NCI-H2029 treated with DMSO at 0.1 percent for 48 hours (cell line): ENCODE results near the gene TUBB6.

Source experiments
- DNase-seq: peaks from one replicate; lab custom pipeline; 2025; lab: John Stamatoyannopoulos, UW

Gene TUBB6

DNA sequence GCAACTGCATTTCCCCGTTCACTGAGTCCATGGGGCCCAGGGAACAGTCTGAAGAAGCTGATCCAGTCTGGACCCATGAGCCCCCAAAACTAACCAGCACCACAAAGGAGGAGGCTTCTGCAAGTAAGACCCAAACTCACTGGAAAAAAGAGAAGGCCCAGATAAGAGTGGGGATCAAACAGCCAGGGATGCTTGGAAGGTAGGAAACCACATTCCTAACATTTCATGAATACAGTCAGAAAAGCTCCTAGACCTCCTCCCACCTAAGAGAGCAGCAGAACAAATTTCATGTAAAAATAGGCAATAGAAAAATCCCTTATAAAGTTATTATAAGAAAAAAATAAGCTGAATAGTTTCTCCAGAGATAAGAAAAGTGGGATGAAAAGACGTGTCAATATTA, 30.3 kb downstream of the TUBB6 start:
- no peak for DNase-seq

DNA sequence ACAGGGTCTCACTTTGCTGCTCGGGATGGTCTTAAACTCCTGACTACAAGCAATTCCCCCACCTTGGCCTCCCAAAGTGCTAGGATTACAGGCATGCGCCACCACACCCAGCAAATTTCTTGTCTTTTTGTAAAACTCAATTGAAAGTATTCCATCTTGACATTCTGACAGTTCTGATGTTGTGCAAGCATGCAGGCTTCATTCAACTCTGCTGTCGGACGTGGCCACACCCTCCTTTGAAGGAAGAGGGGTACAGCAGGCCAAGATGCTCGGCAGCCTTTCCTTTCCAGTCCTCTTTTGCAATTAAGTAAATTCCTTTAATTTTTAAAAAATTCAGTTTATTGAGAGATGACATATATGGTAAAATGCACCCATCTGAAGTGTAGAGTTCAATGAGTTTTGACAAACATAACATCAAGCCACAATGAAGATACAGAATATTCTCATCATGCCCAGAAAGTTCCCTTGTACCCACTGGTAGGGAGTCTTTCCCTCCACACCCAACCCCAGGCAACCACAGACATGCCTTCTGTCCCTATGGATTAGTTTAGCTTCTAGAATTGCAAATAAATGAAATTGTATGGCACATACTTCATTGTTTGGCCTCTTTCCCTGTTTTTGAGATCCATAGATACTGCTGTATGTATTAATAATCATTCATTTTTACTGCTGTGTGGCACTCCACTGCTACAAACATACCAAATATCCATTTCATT, 33.1 kb downstream of the TUBB6 start:
- no peak for DNase-seq

DNA sequence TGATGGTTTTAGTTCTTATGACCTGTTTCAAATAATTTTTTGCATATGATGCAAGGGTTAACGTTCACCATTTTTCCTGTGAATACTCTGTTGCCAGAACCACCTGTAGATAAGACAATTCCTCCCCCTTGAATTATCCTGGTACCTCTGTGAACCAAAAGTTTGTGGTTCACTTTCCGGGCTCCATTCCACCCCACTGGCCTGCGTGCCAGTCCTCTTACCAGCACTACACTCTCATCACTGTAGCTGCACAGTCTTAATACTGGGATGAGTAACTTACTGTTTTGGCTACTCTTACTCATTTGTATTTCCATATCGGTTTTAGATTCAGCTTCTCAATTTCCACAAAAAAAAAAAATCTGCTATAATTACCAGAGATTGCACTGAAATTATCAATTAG, 34.6 kb downstream of the TUBB6 start:
- no peak for DNase-seq

DNA sequence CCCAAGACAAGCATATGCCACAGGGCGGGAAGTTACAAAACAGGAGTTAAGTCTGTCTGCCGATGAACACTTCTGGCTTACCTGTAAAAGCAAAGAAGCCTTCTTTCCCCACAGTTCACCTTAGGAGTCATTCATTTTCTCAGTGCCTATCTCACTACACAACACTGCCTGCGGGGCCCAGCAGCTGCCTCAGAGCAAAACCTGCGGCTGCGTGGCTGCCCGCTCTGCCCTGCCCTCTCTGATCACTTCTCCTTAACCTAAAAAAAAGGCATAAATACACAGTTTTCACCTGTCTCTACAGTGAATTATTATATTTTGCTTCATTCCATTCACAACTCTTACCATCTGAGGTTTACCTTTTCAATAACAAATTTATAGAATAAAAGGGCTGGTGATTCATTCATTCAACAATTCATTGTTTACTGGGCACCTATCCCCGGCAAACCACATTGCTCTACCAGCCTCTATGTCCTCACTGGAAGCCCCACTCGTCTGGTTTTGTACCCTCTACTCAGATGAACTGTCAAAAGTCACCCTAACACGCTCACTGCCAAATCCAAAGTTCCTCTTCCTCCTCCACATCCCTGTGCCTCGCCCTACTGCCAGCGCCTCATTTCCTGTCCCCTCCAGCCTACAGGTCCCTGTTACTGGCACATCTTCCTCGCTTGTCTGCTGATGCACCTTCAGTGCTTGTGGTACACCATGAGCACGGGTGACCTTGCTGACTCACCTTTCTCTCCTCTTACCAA, 37.6 kb downstream of the TUBB6 start:
- DNase-seq, result no peak

DNA sequence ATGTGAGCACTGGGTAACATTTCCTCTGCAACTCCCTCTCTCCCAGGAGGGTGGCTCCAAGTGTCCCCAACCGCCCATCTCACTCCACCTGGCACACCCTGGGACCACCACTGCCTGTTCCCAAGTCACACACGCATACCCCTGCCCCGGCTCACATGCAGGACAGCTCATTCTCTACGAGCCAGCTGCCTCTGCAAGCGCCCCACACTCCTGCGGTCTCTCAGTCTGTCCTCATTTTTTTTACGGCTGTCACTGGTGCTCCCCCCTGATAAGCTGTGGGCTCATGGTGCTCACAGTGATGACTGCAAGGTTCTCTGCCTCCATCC, 38.2 kb downstream of the TUBB6 start:
- DNase-seq, result no peak

DNA sequence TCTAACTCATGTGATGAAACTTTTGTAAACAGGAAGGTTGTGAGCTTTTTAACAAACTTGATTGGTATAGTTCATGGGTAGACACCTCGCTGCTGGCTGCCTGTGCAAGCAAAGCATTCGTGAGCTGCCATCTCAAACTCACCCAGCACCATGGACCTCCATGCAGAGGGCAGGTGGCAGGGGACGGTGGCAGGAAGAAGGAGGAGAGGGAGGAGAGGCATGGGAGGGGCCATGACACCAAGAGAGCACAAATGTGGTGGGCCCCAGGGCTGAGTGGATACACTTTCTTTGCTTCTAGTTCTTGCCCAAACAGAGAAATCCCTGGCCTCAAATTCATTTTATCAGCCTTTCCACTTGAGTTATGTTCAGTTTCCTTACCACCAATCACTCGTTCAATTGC, 39.9 kb downstream of the TUBB6 start:
- DNase-seq, result no peak

DNA sequence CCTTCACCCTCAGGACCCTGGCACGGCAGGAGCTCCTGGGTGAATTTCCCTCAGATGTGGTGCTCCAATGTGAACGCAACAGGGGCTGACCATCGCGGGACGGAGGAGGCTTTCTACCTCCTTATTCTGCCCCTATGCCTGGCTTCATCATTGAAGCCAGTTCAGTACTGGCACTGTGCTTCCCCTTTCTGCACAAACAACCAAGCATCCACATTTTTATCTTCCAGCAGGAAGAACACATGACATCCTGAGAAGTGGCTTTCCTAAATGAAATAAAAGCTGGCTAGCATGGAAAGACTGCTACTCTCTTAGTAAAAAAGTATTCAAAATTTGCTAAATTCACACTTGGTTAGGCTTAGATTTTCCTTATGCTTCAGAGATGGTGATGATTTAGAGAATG, 44.1 kb downstream of the TUBB6 start:
- no peak for DNase-seq

DNA sequence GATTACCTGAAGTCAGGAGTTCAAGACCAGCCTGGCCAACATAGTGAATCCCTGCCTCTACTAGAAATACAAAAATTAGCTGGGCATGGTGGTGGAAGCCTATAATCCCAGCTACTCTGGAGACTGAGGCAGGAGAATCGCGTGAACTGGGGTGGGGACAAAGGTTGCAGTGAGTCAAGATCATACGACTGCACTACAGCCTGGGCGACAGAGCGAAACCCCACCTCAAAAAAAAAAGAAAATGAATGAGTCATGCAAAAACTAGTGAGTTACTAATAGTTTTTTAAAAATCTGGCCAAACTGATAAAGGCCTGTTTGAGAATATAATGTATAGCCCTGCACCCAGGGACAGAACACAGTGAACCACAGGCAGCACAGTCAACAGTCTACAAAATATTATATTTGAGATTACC, 51.5 kb downstream of the TUBB6 start:
- no peak for DNase-seq

DNA sequence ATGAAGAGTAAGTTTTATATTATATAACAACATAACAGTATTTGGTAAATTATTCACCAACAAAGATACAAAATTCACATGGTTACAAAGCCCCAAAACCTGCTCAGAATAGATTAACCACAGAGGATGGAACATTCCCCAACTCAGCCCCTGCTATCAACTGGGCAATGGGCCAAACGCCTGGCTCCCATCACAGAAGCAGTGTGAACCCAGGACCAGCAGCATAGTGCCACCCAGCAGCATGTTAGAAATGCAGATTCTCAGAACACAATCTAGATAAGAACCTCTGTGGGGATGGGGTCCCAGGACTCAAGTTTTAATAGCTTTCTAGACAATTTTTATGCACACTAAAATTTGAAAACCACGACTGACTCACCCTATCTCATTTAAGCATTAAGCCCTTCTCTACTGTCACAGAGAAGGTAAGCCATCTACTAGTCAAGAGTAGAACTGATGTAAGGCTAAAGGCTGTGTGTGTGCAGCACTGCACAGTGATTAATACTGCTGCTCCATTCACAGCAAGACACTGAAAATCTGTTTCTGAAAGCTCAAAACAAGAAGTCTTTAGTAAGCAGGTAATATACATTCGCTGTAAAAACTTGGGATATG, 53.8 kb downstream of the TUBB6 start:
- no peak for DNase-seq

DNA sequence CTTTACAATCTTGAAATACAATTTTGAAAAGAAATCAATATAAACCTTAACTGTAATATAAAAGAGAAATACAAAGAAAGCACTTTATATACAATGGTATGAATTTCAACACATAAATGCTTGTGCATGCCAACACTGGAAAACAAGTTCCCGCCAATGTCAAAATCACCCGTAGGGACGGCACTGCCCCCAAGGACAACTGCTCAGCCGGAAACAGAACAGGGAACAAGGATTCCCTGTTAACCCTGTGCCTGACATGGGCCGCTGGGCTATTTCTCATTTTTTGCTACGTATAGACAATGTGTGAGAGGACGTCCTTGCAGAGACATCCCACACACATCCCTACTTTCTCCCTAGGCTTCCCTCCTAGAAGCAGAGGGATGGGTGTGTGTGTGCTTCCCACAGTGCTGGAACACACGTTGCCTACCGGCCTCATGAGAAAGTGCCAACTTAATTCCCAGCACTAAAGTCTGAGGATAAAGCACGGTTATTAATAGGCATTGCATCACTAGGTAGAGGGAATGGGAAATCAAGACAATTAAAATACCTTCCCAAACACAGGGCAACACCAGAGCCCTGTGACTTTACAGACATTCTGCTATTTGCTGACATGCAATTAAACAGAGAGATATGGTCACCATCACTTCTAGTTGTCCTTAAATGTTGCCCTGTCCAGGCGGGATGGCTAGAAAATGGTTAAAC, 54.6 kb downstream of the TUBB6 start:
- DNase-seq, result no peak

DNA sequence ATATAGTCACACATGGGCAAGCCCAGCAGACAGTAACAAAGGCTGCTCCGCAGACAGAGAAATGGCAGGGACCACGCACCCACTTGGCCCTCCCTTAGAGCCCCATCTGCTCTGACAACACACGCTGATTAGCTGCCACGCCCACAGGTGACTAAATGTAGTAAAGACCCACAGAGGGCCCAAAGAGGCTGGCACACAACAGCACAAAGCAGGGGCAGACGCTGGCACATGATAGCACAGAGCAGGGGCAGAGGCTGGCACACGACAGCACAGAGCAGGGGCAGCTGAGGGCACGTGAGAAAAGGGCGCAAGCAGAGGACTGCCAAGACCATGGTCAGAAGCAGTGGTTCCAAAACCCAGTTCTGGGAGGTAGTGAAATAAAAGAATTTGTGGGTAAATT, 58.3 kb downstream of the TUBB6 start:
- no peak for DNase-seq

DNA sequence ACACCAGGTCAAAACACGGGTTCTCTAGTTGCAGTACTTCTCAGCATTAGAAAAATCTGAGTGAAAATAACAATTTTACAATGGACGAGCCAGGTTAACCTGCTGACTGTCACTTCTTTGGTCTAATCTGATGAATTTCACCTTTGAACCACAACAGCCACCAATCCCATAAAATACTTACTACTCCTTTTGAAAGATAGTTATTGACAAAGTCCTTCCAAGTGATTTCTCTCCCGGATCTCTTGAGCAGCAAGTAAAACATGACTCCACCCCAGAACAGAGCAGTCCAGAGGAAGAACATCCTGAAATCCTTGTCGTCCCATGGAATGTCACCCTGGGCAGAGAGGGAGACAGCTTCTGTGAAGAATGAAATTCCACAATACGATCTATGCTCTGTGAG, 58.7 kb downstream of the TUBB6 start:
- DNase-seq, result no peak

DNA sequence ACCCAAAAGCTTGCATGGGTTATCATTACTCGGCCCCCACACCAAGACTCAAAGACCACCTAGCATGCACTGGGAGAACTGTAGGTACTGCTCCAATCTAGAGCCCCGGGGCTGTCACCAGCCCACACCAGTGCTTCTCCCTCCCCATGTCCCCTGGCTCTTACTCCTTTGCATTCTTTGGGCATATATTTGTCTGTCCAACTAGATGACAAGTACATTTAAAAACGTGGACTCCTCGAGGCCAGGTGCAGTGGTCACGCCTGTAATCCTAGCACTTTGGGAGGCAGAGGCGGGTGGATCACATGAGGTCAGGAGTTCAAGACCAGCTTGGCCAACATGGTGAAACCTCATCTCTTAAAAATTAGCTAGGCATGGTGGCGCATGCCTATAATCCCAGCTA, 61.2 kb downstream of the TUBB6 start:
- DNase-seq, result no peak

DNA sequence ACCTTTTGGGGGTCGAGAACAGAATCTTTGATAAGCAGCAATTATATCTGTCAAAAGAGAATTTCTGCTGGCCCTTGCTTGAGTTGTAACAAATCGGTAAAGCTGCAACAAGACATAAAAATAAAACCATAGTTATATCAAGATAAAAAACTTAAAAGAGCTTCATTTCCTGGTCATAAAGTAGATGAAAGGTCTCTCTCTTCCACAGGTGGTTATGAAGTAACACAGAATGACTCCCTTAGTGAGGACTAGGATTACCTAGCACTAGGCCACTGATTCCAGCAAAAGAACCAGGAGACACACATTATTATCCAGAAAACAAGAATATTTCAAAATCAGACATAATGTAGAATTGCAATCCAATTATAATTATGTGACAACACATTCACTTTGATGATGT, 63.5 kb downstream of the TUBB6 start:
- DNase-seq, result no peak

DNA sequence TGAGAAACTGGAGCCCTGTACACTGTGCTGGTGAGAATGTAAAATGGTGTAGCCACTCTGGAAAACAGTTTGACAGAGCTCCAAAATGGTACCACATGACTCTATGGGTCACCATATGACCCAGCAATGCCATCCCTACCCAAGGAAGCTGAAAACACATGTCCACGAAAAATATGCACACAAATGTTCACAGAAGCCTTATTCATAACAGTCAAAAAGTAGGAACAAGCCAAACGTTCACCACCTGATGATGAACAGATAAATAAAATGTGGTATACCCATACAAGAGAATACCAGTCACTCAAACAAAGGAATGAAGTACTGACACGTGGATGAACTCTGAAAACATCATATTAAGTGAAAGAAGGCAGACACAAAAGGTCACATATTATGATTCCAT, 64.4 kb downstream of the TUBB6 start:
- DNase-seq, result no peak

DNA sequence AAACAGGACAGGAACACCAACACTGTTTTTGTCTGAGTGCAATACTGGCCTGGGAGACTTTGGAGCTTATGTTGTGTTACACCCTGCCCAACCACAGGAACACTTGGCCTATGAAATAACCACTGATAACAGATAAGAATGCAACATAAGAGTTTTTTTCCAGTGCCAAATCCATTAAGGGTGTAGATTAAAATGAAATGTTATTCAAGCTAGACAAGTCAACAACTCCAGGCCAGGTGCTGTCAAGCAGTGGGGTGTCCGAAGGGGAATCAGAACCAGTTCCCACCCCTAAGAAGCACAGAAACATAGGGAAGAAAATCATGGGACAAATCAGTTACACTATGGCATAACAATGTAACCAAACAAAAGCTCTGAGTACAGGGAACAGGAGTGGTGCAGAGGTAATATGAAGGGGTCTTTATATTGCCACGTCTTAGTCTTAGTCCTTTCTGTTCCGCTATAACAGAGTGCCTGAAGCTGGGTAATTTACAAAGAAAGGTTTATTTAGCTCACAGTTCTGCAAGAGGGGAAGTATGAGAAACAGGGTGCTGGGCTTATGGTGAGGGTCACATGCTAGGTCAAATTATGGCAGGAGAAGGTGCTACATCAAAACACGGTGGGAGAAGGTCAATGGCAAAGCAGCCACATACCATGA, 65.2 kb downstream of the TUBB6 start:
- DNase-seq, result no peak

DNA sequence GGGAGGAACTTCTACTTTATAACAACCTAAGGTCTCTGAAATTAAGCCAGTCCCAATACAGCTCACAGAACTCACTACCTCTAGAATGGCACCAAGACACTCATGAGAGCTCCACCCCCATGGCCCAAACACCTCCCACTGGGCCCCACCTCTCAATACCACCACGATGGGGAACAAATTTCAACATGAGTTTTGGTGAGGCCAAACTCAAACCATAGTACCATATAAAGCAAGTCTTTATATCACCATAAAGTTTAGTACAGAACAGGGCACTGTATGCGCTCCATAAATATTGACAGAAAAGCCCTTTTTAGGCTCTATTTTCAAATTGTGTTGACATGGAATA, 65.7 kb downstream of the TUBB6 start:
- no peak for DNase-seq

DNA sequence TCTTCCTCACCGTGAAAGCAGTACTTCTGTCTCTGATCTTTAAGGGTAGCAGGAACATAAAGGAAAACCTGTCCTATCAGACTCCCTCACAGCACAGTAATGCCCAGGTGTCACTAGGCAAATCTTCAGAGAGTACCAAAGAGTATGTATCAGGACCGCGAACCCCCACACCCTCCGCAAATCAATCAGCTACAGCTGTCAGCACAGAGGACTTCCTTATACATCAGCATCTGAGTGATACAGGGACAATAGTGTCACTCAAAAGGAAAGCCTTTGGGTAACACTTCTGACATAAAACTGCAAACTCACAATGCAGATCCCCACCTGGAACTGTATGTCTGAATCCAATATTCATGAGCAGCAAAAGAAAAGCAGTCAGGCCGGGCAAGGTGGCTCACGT, 66.4 kb downstream of the TUBB6 start:
- DNase-seq, result no peak
